Stimulated activated CD4-positive, alpha-beta T cell treated with anti-CD3 and anti-CD28 coated beads, Interleukin-15, amount 100 ng/mL, for 1 hour (primary cell): ENCODE results near the gene MSLN.
A peak's percentile ranks its signal among the peaks of the same experiment; 100 is the strongest.

Source experiments
- DNase-seq, 2 donors: peaks; one replicate each; pipeline ENCODE4 v3.0.0-alpha.2; 2020; ENCODE audit warnings: low read depth in 1 of 2, low spot score in 1 of 2

The MSLN gene

GRCh38 chr16:722835-723633, 37.5 kb upstream of the MSLN start:
- no peak for DNase-seq

- DNase-seq = no peak
These were observed 36.8 kb upstream of the MSLN start for GRCh38 chr16:723695-724094.

GRCh38 chr16:724188-725040, 36.1 kb upstream of the MSLN start:
- DNase-seq = no peak

GRCh38 chr16:725041-725376, 35.5 kb upstream of the MSLN start:
- no peak for DNase-seq

GRCh38 chr16:725463-726187, 34.9 kb upstream of the MSLN start:
- DNase-seq = no peak

GRCh38 chr16:726188-726437, 34.4 kb upstream of the MSLN start:
- no peak for DNase-seq

- DNase-seq = peak; percentile 38 to 45
These were observed 33.9 kb upstream of the MSLN start, which contains the start of the genes CCDC78 and HAGHL for GRCh38 chr16:726438-727290. CCDC78 (minus strand) TSS chr16:726443; CDS start chr16:726367, 76 bp downstream. HAGHL (plus strand) TSS chr16:727106; CDS start chr16:727510, 404 bp downstream.

- no peak for DNase-seq
These were observed 33.1 kb upstream of the MSLN start for GRCh38 chr16:727291-727977.

GRCh38 chr16:728131-728889, 32.2 kb upstream of the MSLN start:
- DNase-seq = peak; percentile 28 to 37

- no peak for DNase-seq
These were observed 31.4 kb upstream of the MSLN start for GRCh38 chr16:728890-729744.

GRCh38 chr16:729768-730665, 30.5 kb upstream of the MSLN start:
- DNase-seq = no peak

GRCh38 chr16:730666-731509, 29.6 kb upstream of the MSLN start:
- DNase-seq = no peak

- DNase-seq = no peak
These were observed 28.2 kb upstream of the MSLN start for GRCh38 chr16:732332-732731.

- DNase-seq = no peak
These were observed 27.6 kb upstream of the MSLN start for GRCh38 chr16:732936-733335.

GRCh38 chr16:733382-734207, 26.9 kb upstream of the MSLN start:
- peak in 1 of 2 donors; percentile 35 for DNase-seq
